LNCAP (cell line): ENCODE results near the gene HIGD1A.

Experiments
- CTCF ChIP-seq: fragments of 450-650 bp; IDR thresholded peaks from 2 replicates; pipeline ENCODE4 v1.5.1; 2017; ENCODE audit warnings: mild to moderate bottlenecking

HIGD1A gene

GRCh38 chr3:42743204-42743995 lies 60.9 kb downstream of the HIGD1A start:
- no peak for TF ChIP-seq CTCF

GRCh38 chr3:42742688-42743087 lies 61.6 kb downstream of the HIGD1A start:
- no peak for TF ChIP-seq CTCF

- TF ChIP-seq CTCF: no peak
These were observed 62.0 kb downstream of the HIGD1A start for GRCh38 chr3:42742259-42742658.

GRCh38 chr3:42741796-42742195 lies 62.5 kb downstream of the HIGD1A start:
- TF ChIP-seq CTCF: no peak

GRCh38 chr3:42739401-42740158 lies 64.7 kb downstream of the HIGD1A start:
- no peak for TF ChIP-seq CTCF

- TF ChIP-seq CTCF: no peak
These were observed 67.8 kb downstream of the HIGD1A start for GRCh38 chr3:42736531-42736930.

- TF ChIP-seq CTCF: no peak
These were observed 68.2 kb downstream of the HIGD1A start for GRCh38 chr3:42736081-42736480.
